HG02571 (cell line): ENCODE results near the gene DUSP5.

Experiments used
- ATAC-seq: cut with Tn5 transposase; IDR thresholded peaks from one replicate; pipeline ENCODE4 v1.9.1; 2021; ENCODE audit warnings: mild to moderate bottlenecking, moderate library complexity; ENCODE audit not compliant: unreplicated experiment

DUSP5 gene

GRCh38 chr10:110535958-110536891, 38.5 kb downstream of the DUSP5 start:
- ATAC-seq = peak; percentile 85

DNA sequence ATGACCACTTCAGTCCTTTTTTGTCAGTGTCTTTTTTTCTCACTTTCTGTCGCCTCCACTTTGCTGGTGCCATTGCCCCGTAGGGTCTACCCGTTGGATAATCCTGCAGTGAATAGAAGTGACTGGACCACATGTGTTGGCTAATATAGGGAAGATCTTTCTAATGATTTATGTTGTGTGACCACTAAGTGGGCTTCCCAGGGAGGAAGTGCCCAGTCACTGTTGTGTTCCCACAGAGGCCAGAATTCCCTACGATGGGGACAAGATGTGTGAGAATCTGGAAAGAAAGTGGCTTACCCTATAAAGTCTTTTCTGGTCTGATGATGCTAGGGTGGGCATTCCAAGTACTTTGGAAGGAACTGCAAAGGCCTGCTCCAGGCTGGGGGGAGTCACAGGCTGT, 41.4 kb downstream of the DUSP5 start:
- ATAC-seq = no peak

- no peak for ATAC-seq
These were observed 42.3 kb downstream of the DUSP5 start for GRCh38 chr10:110540031-110540430.

- ATAC-seq = no peak
These were observed 47.3 kb downstream of the DUSP5 start for GRCh38 chr10:110544958-110545537.

DNA sequence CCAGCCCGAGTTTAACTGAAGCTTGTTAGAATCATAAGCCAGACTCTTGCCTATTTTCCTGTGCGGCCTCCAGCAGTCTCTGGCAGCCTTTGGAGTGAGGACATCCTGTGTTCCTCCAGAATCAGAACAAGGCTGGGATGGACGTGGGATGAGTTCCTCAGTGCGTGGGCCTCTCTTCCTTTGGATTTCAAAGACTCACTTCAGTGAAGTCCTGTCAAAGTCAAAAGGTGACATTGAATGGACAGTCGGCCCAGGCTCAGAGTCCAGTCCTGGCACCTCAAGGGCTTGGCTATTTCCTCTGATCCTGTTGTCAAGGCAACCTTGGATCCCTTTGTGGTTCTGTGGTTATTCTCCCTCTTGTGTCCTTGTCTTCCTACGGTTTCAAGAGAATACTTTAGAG, 48.4 kb downstream of the DUSP5 start:
- ATAC-seq = no peak

DNA sequence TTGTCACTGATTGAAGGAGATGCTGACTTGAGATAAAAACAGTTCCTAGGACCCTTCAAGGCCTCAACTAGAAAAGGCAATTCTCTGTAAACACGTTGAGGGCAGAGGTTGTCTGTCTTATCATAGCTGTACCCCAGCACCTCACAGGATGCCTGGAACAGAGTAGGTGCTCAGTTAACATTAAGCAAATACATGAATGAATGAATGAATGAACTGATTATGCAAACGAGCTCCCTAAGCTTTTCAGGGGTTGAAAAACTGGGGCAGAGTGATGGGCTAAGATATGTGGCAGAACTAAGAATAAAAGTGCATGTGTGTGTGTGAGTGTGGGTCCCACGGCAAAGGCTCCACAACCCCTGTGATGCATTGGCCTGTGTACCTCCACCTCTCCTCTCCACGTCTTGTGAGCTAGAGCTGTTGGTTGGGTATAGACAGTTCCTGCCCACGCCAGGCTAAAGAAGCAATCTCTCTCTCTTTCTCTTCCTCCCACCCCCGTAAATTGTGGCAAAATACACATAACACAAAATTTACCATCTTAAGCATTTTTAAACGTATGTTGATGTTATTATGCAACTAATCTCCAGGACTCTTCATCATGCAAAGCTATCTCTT, 48.9 kb downstream of the DUSP5 start:
- no peak for ATAC-seq

DNA sequence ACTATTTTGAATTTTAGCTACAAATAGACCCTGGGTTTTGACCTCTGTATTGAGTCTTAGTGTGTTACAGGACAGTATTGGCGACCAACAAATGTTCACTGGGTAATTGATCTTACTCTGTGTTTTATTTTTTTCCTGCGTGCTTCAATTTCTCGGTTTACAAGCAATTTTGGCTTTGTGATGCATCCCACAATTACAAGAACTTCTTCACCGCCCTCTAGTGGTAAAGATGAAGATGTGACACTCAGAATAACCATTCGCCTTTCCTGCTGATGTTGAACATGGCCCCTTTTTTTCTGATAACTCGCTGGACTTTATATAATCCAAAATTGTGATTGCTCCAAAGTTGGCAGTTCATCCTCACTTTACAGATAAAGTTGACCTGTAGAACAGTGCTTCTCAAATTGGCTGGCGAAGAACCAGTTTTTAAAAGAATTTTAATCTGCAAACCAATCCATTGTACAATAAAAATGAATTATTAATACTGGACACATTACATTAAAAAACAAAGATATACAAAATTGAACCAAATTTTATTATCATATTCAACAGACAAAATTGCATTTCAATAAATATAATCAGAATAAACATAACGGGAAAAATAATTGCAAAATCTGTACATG, 49.5 kb downstream of the DUSP5 start:
- no peak for ATAC-seq

- ATAC-seq = no peak
These were observed 50.3 kb downstream of the DUSP5 start for GRCh38 chr10:110548002-110548401.

GRCh38 chr10:110549211-110549610, 51.5 kb downstream of the DUSP5 start:
- ATAC-seq = no peak

- no peak for ATAC-seq
These were observed 56.2 kb downstream of the DUSP5 start for GRCh38 chr10:110553905-110554304.

- ATAC-seq = no peak
These were observed 58.6 kb downstream of the DUSP5 start for GRCh38 chr10:110556296-110556695.

GRCh38 chr10:110556969-110557601, 59.4 kb downstream of the DUSP5 start:
- ATAC-seq = peak; percentile 51

DNA sequence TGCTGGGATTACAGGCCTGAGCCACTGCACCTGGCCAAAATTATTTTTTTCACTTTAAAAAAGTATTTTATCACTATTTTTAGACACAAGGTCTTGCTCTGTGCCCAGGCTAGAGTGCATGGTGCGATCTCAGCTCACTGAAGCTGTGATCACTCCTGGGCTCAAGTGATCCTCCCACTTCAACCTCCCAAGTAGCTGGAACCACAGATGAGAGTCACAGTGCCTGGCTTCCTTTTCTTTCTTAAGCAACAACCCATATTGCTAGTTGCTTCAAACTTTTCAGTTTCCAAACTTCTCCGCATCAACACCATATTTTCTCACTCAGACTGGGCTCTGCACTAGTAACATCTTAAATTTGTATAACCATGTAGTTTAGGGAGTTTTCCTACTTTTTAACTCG, 60.3 kb downstream of the DUSP5 start:
- no peak for ATAC-seq

- ATAC-seq = no peak
These were observed 62.3 kb downstream of the DUSP5 start for GRCh38 chr10:110560012-110560411.
